HepG2 (cell line): ENCODE measurements around the gene GADL1. TPM values are rescaled to one million over a fixed set of nuclear protein-coding genes. Genes with fewer than 3 reads are reported as not detected.

ENCODE experiments used
- ATAC-seq: fragments of 200-7000 bp; cut with Tn5 transposase; 3 replicates; pipeline ENCODE4 v1.9.1; 2020; ENCODE audit warnings: mild to moderate bottlenecking, moderate library complexity
- BruUV-seq: library from RNA; stranded (reverse); fragments of 400-500 nt; replicated peaks from 2 replicates; lab custom pipeline; 2021; lab: Mats Ljungman, UMichigan
- CTCF ChIA-PET: fragments of 300-600 bp; formaldehyde crosslinking; extraction: SDS; loops from one replicate; lab custom pipeline; 2021; ENCODE audit warnings: low total read pairs, inconsistent platforms, low intra/inter-chr PET ratio; lab: Yijun Ruan, JAX
- POLR2A ChIA-PET: fragments of 350-600 bp; sonication (Branson Sonifier 250); formaldehyde crosslinking; loops from one replicate; lab custom pipeline; 2020; ENCODE audit warnings: antibody characterized with exemption, inconsistent platforms; lab: Yijun Ruan, JAX
- DNase-seq: peaks from one replicate; pipeline ENCODE4 v3.0.0-alpha.2; 2015; ENCODE audit warnings: low spot score
- FAIRE-seq: peaks from 3 replicates; lab custom pipeline; 2011; peaks lifted over from hg19 to GRCh38; lab: Jason Lieb, UNC
- H2AFZ ChIP-seq: one replicate; pipeline ENCODE4 v1.6.1; 2011; ENCODE audit warnings: low read length, inconsistent platforms
- H3K27ac ChIP-seq: fragments of 300-600 bp; 3 replicates; pipeline ENCODE4 v1.8.0; 2011; ENCODE audit warnings: mixed run types, mild to moderate bottlenecking, mixed read lengths, low read length, inconsistent platforms; ENCODE audit not compliant: insufficient read depth; ENCODE audit errors: extremely low read length
- H3K27me3 ChIP-seq, 2 experiments: fragments of 200-600 bp in 1 of 2; 2 replicates in 1 of 2; 3 replicates in 1 of 2; pipeline versions ENCODE4 v1.6.0 to v1.8.0; 2011; ENCODE audit warnings: low read length in 2 of 2, mild to moderate bottlenecking in 2 of 2, moderate library complexity in 2 of 2, inconsistent platforms in 1 of 2; ENCODE audit not compliant: insufficient read depth in 2 of 2, control insufficient read depth in 1 of 2
- H3K36me3 ChIP-seq, 2 experiments: fragments of 200-600 bp in 1 of 2; replicated peaks in 1 of 2; 2 replicates in 1 of 2; 3 replicates in 1 of 2; pipeline versions ENCODE4 v1.5.1 to v1.8.0; 2011; ENCODE audit warnings: low read length in 2 of 2, inconsistent platforms in 1 of 2; ENCODE audit not compliant: insufficient read depth in 2 of 2, control insufficient read depth in 1 of 2
- H3K4me1 ChIP-seq: 2 replicates; pipeline ENCODE4 v1.5.1; 2012; ENCODE audit warnings: low read length, inconsistent platforms; ENCODE audit not compliant: insufficient read depth
- H3K4me2 ChIP-seq: 2 replicates; pipeline ENCODE4 v1.6.0; 2011; ENCODE audit warnings: low read depth, low read length, inconsistent platforms
- H3K4me3 ChIP-seq, 3 experiments: fragments of 200-600 bp in 1 of 3; sonication (generic), shearing (Covaris generic) in 1 of 3; replicated peaks in 1 of 3; 2 replicates each; pipeline ENCODE4 v1.5.1; 2011 to 2016; ENCODE audit warnings: low read length in 3 of 3, inconsistent platforms in 2 of 3, low read depth in 2 of 3, mild to moderate bottlenecking in 2 of 3, control low read depth in 1 of 3, mixed read lengths in 1 of 3; ENCODE audit not compliant: insufficient read depth in 1 of 3
- H3K79me2 ChIP-seq: one replicate; pipeline ENCODE4 v1.6.1; 2011; ENCODE audit warnings: low read length, inconsistent platforms; ENCODE audit not compliant: insufficient read depth
- H3K9ac ChIP-seq: 2 replicates; pipeline ENCODE4 v1.6.0; 2011; ENCODE audit warnings: mild to moderate bottlenecking, low read depth, low read length, inconsistent platforms; ENCODE audit not compliant: insufficient read depth
- H3K9me3 ChIP-seq: 2 replicates; pipeline ENCODE4 v1.5.1; 2012; ENCODE audit warnings: mild to moderate bottlenecking, low read length
- H4K20me1 ChIP-seq: 2 replicates; pipeline ENCODE4 v1.6.0; 2011; ENCODE audit warnings: inconsistent platforms, mild to moderate bottlenecking, low read length, moderate library complexity; ENCODE audit not compliant: insufficient read depth
- BORCS8-MEF2B ChIP-seq: sonication (generic); formaldehyde crosslinking; IDR thresholded peaks from 2 replicates; pipeline ENCODE4 v1.8.0; 2022; ENCODE audit warnings: mild to moderate bottlenecking, missing genetic modification reagents
- CREB1 ChIP-seq, 2 experiments: fragments of 450-650 bp in 1 of 2; IDR thresholded peaks; 2 replicates each; pipeline ENCODE4 v1.6.1; 2016 to 2017; ENCODE audit warnings: control low read depth in 1 of 2, mild to moderate bottlenecking in 1 of 2, missing compliant biosample characterization in 1 of 2, missing genetic modification characterization in 1 of 2
- ELF1 ChIP-seq: sonication (generic); formaldehyde crosslinking; IDR thresholded peaks from 2 replicates; pipeline ENCODE4 v1.4.0; 2020; ENCODE audit warnings: missing genetic modification reagents
- FOSL1 ChIP-seq: sonication (generic); formaldehyde crosslinking; IDR thresholded peaks from 2 replicates; pipeline ENCODE4 v1.9.0; 2021; ENCODE audit warnings: missing genetic modification reagents, borderline replicate concordance
- MBNL3 ChIP-seq: fragments of 250-450 bp; sonication (Bioruptor Pico); conservative IDR thresholded peaks from 2 replicates; pipeline ENCODE4 v1.8.0; 2022; ENCODE audit warnings: mild to moderate bottlenecking, inconsistent platforms
- MED8 ChIP-seq: sonication (generic); formaldehyde crosslinking; IDR thresholded peaks from 2 replicates; pipeline ENCODE4 v1.8.1; 2023; ENCODE audit warnings: mild to moderate bottlenecking, missing genetic modification reagents; ENCODE audit not compliant: insufficient replicate concordance
- MIER2 ChIP-seq: IDR thresholded peaks from 2 replicates; pipeline ENCODE4 v1.6.1; 2016; ENCODE audit warnings: missing biosample characterization, missing genetic modification reagents
- PCBP1 ChIP-seq: fragments of 200-400 bp; formaldehyde crosslinking; IDR thresholded peaks from 2 replicates; pipeline ENCODE4 v1.6.1; 2017; ENCODE audit warnings: mild to moderate bottlenecking, low read depth, low read length, borderline replicate concordance
- POGK ChIP-seq: sonication (generic); formaldehyde crosslinking; conservative IDR thresholded peaks from 2 replicates; pipeline ENCODE4 v1.8.0; 2022; ENCODE audit warnings: mild to moderate bottlenecking, moderate library complexity, missing genetic modification reagents
- SIN3A ChIP-seq: IDR thresholded peaks from 2 replicates; pipeline ENCODE4 v1.6.1; 2011; ENCODE audit warnings: low read depth, mild to moderate bottlenecking, control low read depth, low read length, borderline replicate concordance
- SMC3 ChIP-seq: IDR thresholded peaks from 2 replicates; pipeline ENCODE4 v1.6.1; 2011; ENCODE audit warnings: low read length, improper control_type of control experiment
- SYNCRIP ChIP-seq: fragments of 200-400 bp; formaldehyde crosslinking; IDR thresholded peaks from 2 replicates; pipeline ENCODE4 v1.6.1; 2018; ENCODE audit warnings: mild to moderate bottlenecking, low read depth, low read length; ENCODE audit not compliant: insufficient read depth
- ZNF138 ChIP-seq: sonication (generic); formaldehyde crosslinking; IDR thresholded peaks from 2 replicates; pipeline ENCODE4 v1.5.0; 2020; ENCODE audit warnings: mild to moderate bottlenecking, low read depth, missing genetic modification reagents
- ZNF672 ChIP-seq: sonication (generic); formaldehyde crosslinking; IDR thresholded peaks from 2 replicates; pipeline ENCODE4 v1.8.1; 2022; ENCODE audit warnings: missing genetic modification reagents
- WGBS: methylation state at CpG from one replicate; pipeline ENCODE4 v1.1.6; 2017; ENCODE audit warnings: low lambda C conversion rate; 5-methylcytosine and 5-hydroxymethylcytosine counted together
- in situ Hi-C: cut with HindIII; loops from 2 replicates; pipeline ENCODE4 v1.10.0; 2017; ENCODE audit warnings: low pct_unique_long_range_greater_than_20kb; ENCODE audit not compliant: extremely low pct_ligation_motif_present
- intact Hi-C: fragments of 100-400 bp; cut with micrococcal nuclease; formaldehyde crosslinking; loops from one replicate; pipeline ENCODE4 v1.10.0; 2022; ENCODE audit not compliant: unreplicated experiment
- polyA plus RNA-seq, 8 experiments: library from polyadenylated mRNA; depleted of rRNA in 3 of 8; stranded (reverse) in 7 of 8; unstranded in 1 of 8; fragments of >200 nt; fragmentation: Illumina TruSeq in 4 of 8; extraction: Trizol in 4 of 8; gene quantifications; 2 replicates each; pipeline versions ENCODE4 v1.2.1 to v1.2.3, GENCODE V29; 2011 to 2016; ENCODE audit warnings: low read depth in 4 of 8, missing spikeins in 1 of 8, mixed read lengths in 1 of 8; ENCODE audit not compliant: insufficient read depth in 1 of 8
- total RNA-seq, 5 experiments: library from RNA; depleted of rRNA; stranded (reverse); fragments of >200 nt; fragmentation: Illumina TruSeq; extraction: Trizol; gene quantifications; 2 replicates each; pipeline ENCODE4 v1.2.3, GENCODE V29; 2016; ENCODE audit warnings: low read depth in 1 of 5

GADL1 gene
- total and polyA plus RNA-seq, 2 of the 13 experiments (the other 11 are each of a cell fraction or from before 2014, with no cell fraction given) = not detected

GRCh38 chr3:30904996-30905395 lies 10.5 kb upstream of the GADL1 start (continued):
- TF ChIP-seq SMC3 = no peak
- no peak for TF ChIP-seq ELF1 (CRISPR knock-in tag)
- no peak for TF ChIP-seq CREB1 (IDR thresholded peaks at IDR 0.05)
- TF ChIP-seq CREB1 (CRISPR knock-in tag; IDR thresholded peaks at IDR 0.05) = no peak

- H3K9ac ChIP-seq = no peak overlapping the region
- no peak overlapping the region for H3K4me3 ChIP-seq
- peaks cover 1 to 25% of the 10 kb centered on the region in 2 experiments; a peak in 3 of 5 replicates for H3K27me3 ChIP-seq
- CTCF ChIA-PET = no interaction called here
- H3K36me3 ChIP-seq = no peaks in the 10 kb centered on the region
- no peak for ATAC-seq
- no peak for DNase-seq
- in situ Hi-C loops = no loop called here
- POLR2A ChIA-PET = no interaction called here
- no peak overlapping the region for H3K4me2 ChIP-seq
- no peaks in the 10 kb centered on the region for H3K79me2 ChIP-seq
- FAIRE-seq = no peak
- H3K9me3 ChIP-seq = no peaks in the 10 kb centered on the region
- H3K4me1 ChIP-seq = no peaks in the 10 kb centered on the region
- intact Hi-C loops = loop anchor here (10.0 kb wide), 1 partner anchor 121 kb away; no protein-coding TSS in a partner anchor
- no TSS peak for BruUV-seq
- no peaks in the 10 kb centered on the region for H4K20me1 ChIP-seq
- H2AFZ ChIP-seq = no peak overlapping the region
- no peak overlapping the region for H3K27ac ChIP-seq
- WGBS = 67% methylated on average over 5 of the region's 5 CpGs
- no peak for TF ChIP-seq ZNF138
- no peak for TF ChIP-seq FOSL1 (CRISPR knock-in tag)
- no peak for TF ChIP-seq BORCS8-MEF2B (CRISPR knock-in tag)
- no peak for TF ChIP-seq PCBP1
- TF ChIP-seq MED8 (CRISPR knock-in tag) = no peak
- TF ChIP-seq SYNCRIP = no peak
- no peak for TF ChIP-seq MIER2
- no peak for TF ChIP-seq MBNL3 (CRISPR knock-in tag)
- TF ChIP-seq POGK = no peak
- TF ChIP-seq ZNF672 = no peak
- no peak for TF ChIP-seq SIN3A
Observed at GRCh38 chr3:30895329-30895728, 868 bp upstream of the GADL1 start.
